Right renal pelvis (tissue), 4 donors: Measurements from ENCODE around the gene RALGAPA2. TPM values are rescaled to one million over a fixed set of nuclear protein-coding genes. Genes with fewer than 3 reads are reported as not detected.

ENCODE experiments used
- DNase-seq, 4 donors: peaks; one replicate each; pipeline ENCODE4 v3.0.0-alpha.2; 2013; ENCODE audit warnings: low read depth in 4 of 4, low spot score in 3 of 4, missing footprints in 1 of 4
- polyA plus RNA-seq, 4 donors: library from polyadenylated mRNA; unstranded; fragments of 120-200 nt; gene quantifications; one replicate each; pipeline ENCODE4 v1.2.1, GENCODE V29; 2013; ENCODE audit not compliant: insufficient read length in 4 of 4

Gene RALGAPA2
- polyA plus RNA-seq, 4 donors, result 18.3 to 22.8 (median 19.5) TPM

- no peak for DNase-seq
Observed at GRCh38 chr20:20637998-20638725, 74.3 kb downstream of the RALGAPA2 start.

- DNase-seq, result no peak
Observed at GRCh38 chr20:20635006-20635405, 77.4 kb downstream of the RALGAPA2 start.

- no peak for DNase-seq
Observed at GRCh38 chr20:20632644-20633043, 79.8 kb downstream of the RALGAPA2 start.

- no peak for DNase-seq
Observed at GRCh38 chr20:20630551-20630950, 81.9 kb downstream of the RALGAPA2 start.

GRCh38 chr20:20629556-20630188 lies 82.8 kb downstream of the RALGAPA2 start:
- no peak for DNase-seq

- no peak for DNase-seq
Observed at GRCh38 chr20:20628314-20628713, 84.1 kb downstream of the RALGAPA2 start.

GRCh38 chr20:20627471-20627870 lies 85.0 kb downstream of the RALGAPA2 start:
- DNase-seq, result no peak

- no peak for DNase-seq
Observed at GRCh38 chr20:20624914-20625313, 87.5 kb downstream of the RALGAPA2 start.

- no peak for DNase-seq
Observed at GRCh38 chr20:20621195-20621594, 91.2 kb downstream of the RALGAPA2 start.

- DNase-seq, result no peak
Observed at GRCh38 chr20:20614391-20614790, 98.1 kb downstream of the RALGAPA2 start.

- DNase-seq, result no peak
Observed at GRCh38 chr20:20612251-20612650, 100.2 kb downstream of the RALGAPA2 start.

- DNase-seq, result no peak
Observed at GRCh38 chr20:20611167-20611566, 101.3 kb downstream of the RALGAPA2 start.

GRCh38 chr20:20609522-20609921 lies 102.9 kb downstream of the RALGAPA2 start:
- DNase-seq, result no peak

GRCh38 chr20:20608641-20609040 lies 103.8 kb downstream of the RALGAPA2 start:
- no peak for DNase-seq

- DNase-seq, result no peak
Observed at GRCh38 chr20:20608041-20608440, 104.4 kb downstream of the RALGAPA2 start.

- DNase-seq, result no peak
Observed at GRCh38 chr20:20606881-20607280, 105.6 kb downstream of the RALGAPA2 start.

- no peak for DNase-seq
Observed at GRCh38 chr20:20606050-20606449, 106.4 kb downstream of the RALGAPA2 start.

GRCh38 chr20:20604907-20605306 lies 107.5 kb downstream of the RALGAPA2 start:
- DNase-seq, result no peak

- no peak for DNase-seq
Observed at GRCh38 chr20:20604357-20604756, 108.1 kb downstream of the RALGAPA2 start.

- DNase-seq, result no peak
Observed at GRCh38 chr20:20603339-20603990, 109.0 kb downstream of the RALGAPA2 start.

- DNase-seq, result no peak
Observed at GRCh38 chr20:20597966-20598365, 114.5 kb downstream of the RALGAPA2 start.

GRCh38 chr20:20594171-20594530 lies 118.3 kb downstream of the RALGAPA2 start:
- peak in 2 of 4 donors; percentile 18 to 23 for DNase-seq
